Measurements from ENCODE around the gene CDC20. TPM values are rescaled to one million over a fixed set of nuclear protein-coding genes. Genes with fewer than 3 reads are reported as not detected.

The CDC20 gene
- total RNA-seq, 1 donor = 23.9 TPM

- peak; percentile 23 for DNase-seq (ENCODE audit: low read depth)
- no peak for TF ChIP-seq CTCF (IDR thresholded peaks at IDR 0.05; ENCODE audit: insufficient read depth, low read length)
- H3K4me3 ChIP-seq (ENCODE audit: low read depth, low read length) = no peak overlapping the region
Measured at GRCh38 chr1:43327549-43328292, 31.1 kb upstream of the CDC20 start.

GRCh38 chr1:43329995-43330751 lies 28.6 kb upstream of the CDC20 start:
- peak; percentile 81 for DNase-seq (ENCODE audit: low read depth)
- H3K4me3 ChIP-seq (ENCODE audit: low read depth, low read length) = no peak overlapping the region
- no peak for TF ChIP-seq CTCF (IDR thresholded peaks at IDR 0.05; ENCODE audit: insufficient read depth, low read length)

DNA sequence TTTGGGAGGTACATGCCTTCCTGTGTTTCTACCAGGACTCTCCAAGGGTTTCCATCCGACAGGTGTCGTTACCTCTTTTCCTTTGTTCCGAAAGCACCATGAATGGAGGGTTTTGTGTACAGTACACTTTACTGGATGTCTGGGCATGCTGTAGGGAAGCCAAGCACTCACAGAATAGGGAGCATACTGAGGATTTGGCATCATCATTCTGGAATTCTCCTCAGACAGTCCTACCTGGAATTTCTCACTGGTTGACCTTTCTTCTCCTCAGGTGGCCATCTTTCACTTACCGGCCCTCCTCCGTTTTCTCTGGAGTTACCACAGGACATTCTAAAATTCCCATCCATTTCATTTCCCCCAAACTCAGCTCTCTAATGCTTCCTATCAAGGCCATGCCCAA lies 27.1 kb upstream of the CDC20 start:
- no peak overlapping the region for H3K4me3 ChIP-seq (ENCODE audit: low read depth, low read length)
- no peak for DNase-seq (ENCODE audit: low read depth)
- TF ChIP-seq CTCF (IDR thresholded peaks at IDR 0.05; ENCODE audit: insufficient read depth, low read length) = no peak

DNA sequence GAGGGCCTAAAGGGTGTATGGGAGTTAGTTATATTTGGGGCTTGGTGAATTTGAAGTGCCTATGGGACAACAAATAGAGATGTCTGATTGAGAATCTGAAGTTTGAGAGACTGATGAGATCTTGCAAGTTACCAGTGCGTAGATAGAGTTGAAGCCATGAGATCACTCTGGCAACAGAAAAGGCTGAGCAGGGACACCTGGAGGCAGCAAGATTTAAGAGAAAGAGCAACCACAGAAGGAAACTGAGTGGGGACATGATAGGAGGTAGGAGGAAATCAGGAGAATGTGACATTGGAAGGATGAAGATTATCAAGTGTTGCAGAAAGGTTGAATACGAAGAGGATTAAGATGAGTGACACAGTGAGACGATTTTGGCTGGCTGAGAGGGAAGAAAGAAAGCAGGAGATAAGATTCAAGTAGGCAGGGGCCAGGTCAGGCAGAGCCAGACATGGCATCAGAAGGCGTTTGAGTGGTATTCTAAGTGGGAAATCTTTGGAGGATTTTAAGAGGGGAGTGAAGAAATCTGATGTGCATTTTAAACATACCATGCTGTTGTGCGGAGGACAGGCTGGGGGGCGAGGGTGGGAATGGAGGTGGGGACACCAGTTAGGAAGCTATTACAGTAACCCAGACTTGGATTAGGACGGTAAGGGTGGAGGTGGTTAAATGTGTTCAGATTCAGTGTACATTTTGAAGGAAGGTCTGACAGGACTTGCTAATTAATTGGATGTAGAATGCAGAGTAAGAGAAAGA lies 24.2 kb upstream of the CDC20 start:
- DNase-seq (ENCODE audit: low read depth) = no peak
- H3K4me3 ChIP-seq (ENCODE audit: low read depth, low read length) = no peak overlapping the region
- TF ChIP-seq CTCF (IDR thresholded peaks at IDR 0.05; ENCODE audit: insufficient read depth, low read length) = no peak

DNA sequence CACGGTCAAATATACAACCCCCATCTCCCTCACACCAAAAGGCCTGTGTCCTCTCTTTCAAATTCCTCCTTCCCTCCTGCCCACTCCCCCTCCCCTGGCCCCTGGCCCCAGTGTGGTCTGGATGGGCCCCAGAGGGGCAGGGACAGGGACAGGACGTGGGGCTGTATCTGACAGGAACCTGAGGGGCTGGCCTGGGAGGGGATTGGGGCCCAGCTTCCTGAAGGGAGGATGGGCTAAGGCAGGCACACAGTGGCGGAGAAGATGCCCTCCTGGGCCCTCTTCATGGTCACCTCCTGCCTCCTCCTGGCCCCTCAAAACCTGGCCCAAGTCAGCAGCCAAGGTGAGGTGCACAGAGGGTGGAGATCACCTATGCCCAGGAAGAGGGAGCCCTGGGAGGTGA lies 21.2 kb upstream of the CDC20 start, which contains the start of gene MPL:
TSS of gene MPL (plus strand) at position 231 of the 400 bp plus-strand sequence. CDS start at position 262, 31 bp downstream.
- no peak for DNase-seq (ENCODE audit: low read depth)
- no peak within 1 kb of the TSS for H3K4me3 ChIP-seq (ENCODE audit: low read depth, low read length)
- no peak for TF ChIP-seq CTCF (IDR thresholded peaks at IDR 0.05; ENCODE audit: insufficient read depth, low read length)

- DNase-seq (ENCODE audit: low read depth) = no peak
- no peak overlapping the region for H3K4me3 ChIP-seq (ENCODE audit: low read depth, low read length)
- no peak for TF ChIP-seq CTCF (IDR thresholded peaks at IDR 0.05; ENCODE audit: insufficient read depth, low read length)
Measured at GRCh38 chr1:43338001-43338400, 20.8 kb upstream of the CDC20 start.

All from fibroblast of the aortic adventitia (primary cell).